ENCODE measurements around the gene RMDN2. TPM values are rescaled to one million over a fixed set of nuclear protein-coding genes. Genes with fewer than 3 reads are reported as not detected.

The RMDN2 gene
- polyA plus RNA-seq, 1 donor (not counting 4 experiments of a cell fraction or from before 2014, with no cell fraction given), result 9.3 TPM

DNA sequence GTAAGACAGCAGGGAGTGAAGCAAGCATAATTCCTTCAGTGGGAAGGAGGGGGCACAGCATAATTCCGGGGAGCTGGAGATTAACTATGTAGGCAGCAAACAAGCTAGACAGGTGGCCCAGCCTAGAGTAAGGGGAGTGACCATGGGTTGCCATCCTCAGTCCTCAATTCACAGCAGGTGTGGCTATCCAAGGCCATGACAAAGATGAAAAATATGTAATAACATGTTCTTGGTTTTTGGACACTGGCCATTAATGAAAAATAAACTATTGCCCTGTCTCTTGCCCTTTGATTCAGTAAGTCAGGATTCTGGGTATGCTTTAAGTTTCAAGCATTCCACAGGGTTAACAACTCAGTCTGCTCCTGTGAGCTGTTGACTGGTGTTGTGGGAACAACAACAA, 85.9 kb downstream of the RMDN2 start:
- DNase-seq (ENCODE audit: low read depth, low spot score), result no peak
- dilution Hi-C loops (cut with MboI; ENCODE audit: extremely low pct_ligation_motif_present, low sequenced_read_pairs), result no loop called here

DNA sequence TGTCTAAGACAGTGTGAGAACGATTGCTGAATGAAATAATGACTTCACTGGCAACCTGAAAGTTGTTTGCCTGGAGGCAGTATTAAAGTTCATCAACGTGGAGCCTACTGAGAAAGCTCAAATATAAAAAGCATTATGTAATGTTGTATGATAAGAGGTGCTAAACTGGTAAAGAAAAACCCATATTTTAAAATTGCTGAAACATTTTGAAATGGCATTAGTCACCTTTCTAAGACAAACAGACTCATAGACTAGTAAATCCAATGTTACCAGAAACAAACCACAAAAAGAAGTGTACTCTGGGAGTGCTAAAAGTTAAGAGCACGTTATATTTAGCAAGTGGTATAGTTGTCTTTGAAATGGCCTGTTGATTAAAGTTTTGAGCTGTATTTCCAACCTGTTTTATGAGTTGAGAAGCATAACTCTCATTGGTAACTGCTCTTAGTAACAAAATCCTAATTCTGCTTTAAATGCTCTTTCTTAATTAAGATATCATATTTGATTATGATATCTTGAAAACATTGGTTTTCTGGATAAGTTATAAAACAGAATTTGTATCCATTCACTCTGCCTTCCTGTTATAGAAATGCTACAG, 88.2 kb downstream of the RMDN2 start:
- Histone ChIP-seq H3K4me2 (ENCODE audit: control insufficient read depth, extremely low read depth, insufficient read depth, low read depth, low read length) (no peak overlapping the region), H3K4me3 (ENCODE audit: control insufficient read depth in 2 of 3, extremely low read depth in 1 of 3, insufficient read depth in 2 of 3, low read depth in 1 of 3, low read length in 3 of 3) (no peak overlapping the region)

More for the DNA sequence above, 85.9 kb downstream of the RMDN2 start:
- Histone ChIP-seq H3K4me3 (ENCODE audit: control insufficient read depth in 2 of 3, extremely low read depth in 1 of 3, insufficient read depth in 2 of 3, low read depth in 1 of 3, low read length in 3 of 3) (no peak overlapping the region), H3K27me3 (ENCODE audit: control insufficient read depth, extremely low read depth, insufficient read depth, low read length) (no peaks in the 10 kb centered on the region), H3K36me3 (ENCODE audit: control insufficient read depth in 2 of 2, extremely low read depth in 1 of 2, insufficient read depth in 2 of 2, low read length in 2 of 2) (no peaks in the 10 kb centered on the region), H3K4me1 (ENCODE audit: control insufficient read depth, extremely low read depth, insufficient read depth, low read length) (no peaks in the 10 kb centered on the region), H3K9me3 (ENCODE audit: control insufficient read depth, low read depth, low read length) (no peaks in the 10 kb centered on the region), H4K20me1 (ENCODE audit: control insufficient read depth, extremely low read depth, insufficient read depth, low read length) (no peaks in the 10 kb centered on the region), H3K9ac (ENCODE audit: control insufficient read depth, extremely low read depth, insufficient read depth, low read length) (no peak overlapping the region), H3K27ac (ENCODE audit: control insufficient read depth, insufficient read depth, low read length) (no peak overlapping the region), H3K4me2 (ENCODE audit: control insufficient read depth, extremely low read depth, insufficient read depth, low read depth, low read length) (no peak overlapping the region), H3K9me1 (ENCODE audit: control insufficient read depth, extremely low read depth, insufficient read depth, low read length) (no peaks in the 10 kb centered on the region), H2AFZ (ENCODE audit: control insufficient read depth, low read length) (no peak overlapping the region), H3K79me2 (ENCODE audit: control insufficient read depth, insufficient read depth, low read length) (no peaks in the 10 kb centered on the region)
- FAIRE-seq, result no peak
- no peak for TF ChIP-seq EZH2 (IDR thresholded peaks at IDR 0.05; ENCODE audit: low read length)
- TF ChIP-seq, protein P1, sequence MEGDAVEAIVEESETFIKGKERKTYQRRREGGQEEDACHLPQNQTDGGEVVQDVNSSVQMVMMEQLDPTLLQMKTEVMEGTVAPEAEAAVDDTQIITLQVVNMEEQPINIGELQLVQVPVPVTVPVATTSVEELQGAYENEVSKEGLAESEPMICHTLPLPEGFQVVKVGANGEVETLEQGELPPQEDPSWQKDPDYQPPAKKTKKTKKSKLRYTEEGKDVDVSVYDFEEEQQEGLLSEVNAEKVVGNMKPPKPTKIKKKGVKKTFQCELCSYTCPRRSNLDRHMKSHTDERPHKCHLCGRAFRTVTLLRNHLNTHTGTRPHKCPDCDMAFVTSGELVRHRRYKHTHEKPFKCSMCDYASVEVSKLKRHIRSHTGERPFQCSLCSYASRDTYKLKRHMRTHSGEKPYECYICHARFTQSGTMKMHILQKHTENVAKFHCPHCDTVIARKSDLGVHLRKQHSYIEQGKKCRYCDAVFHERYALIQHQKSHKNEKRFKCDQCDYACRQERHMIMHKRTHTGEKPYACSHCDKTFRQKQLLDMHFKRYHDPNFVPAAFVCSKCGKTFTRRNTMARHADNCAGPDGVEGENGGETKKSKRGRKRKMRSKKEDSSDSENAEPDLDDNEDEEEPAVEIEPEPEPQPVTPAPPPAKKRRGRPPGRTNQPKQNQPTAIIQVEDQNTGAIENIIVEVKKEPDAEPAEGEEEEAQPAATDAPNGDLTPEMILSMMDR (optimal IDR thresholded peaks at IDR 0.05 in 1 of 3, IDR thresholded peaks at IDR 0.05 in 1 of 3, conservative IDR thresholded peaks at IDR 0.05 in 1 of 3; ENCODE audit: extremely low read depth in 1 of 3, insufficient read depth in 2 of 3, low read length in 3 of 3), result no peak

DNA sequence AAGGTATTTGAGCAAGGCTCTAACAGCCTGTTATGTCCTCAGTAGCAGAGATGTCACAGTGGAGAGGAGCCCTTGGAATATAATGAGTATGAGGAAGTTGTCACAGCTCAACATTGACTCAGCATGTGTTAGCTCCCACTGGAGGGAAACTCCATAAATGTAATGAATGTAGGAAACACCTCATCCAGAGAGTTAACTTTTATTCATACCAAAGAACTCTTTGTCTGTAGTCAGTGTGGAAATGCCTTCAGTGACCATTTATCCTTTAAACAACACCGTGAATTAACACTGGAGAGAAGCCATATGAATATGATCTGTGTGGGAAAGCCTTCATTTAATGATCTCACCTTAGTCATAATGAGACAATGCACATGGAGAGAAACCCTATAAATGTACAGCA, 91.1 kb downstream of the RMDN2 start:
- dilution Hi-C loops (cut with MboI; ENCODE audit: extremely low pct_ligation_motif_present, low sequenced_read_pairs), result no loop called here
- Histone ChIP-seq H3K79me2 (ENCODE audit: control insufficient read depth, insufficient read depth, low read length) (no peaks in the 10 kb centered on the region), H3K9ac (ENCODE audit: control insufficient read depth, extremely low read depth, insufficient read depth, low read length) (no peak overlapping the region), H3K4me3 (ENCODE audit: control insufficient read depth in 2 of 3, extremely low read depth in 1 of 3, insufficient read depth in 2 of 3, low read depth in 1 of 3, low read length in 3 of 3) (no peak overlapping the region), H3K9me1 (ENCODE audit: control insufficient read depth, extremely low read depth, insufficient read depth, low read length) (no peaks in the 10 kb centered on the region), H3K4me2 (ENCODE audit: control insufficient read depth, extremely low read depth, insufficient read depth, low read depth, low read length) (no peak overlapping the region), H3K9me3 (ENCODE audit: control insufficient read depth, low read depth, low read length) (no peaks in the 10 kb centered on the region), H4K20me1 (ENCODE audit: control insufficient read depth, extremely low read depth, insufficient read depth, low read length) (no peaks in the 10 kb centered on the region), H3K27ac (ENCODE audit: control insufficient read depth, insufficient read depth, low read length) (no peak overlapping the region), H3K4me1 (ENCODE audit: control insufficient read depth, extremely low read depth, insufficient read depth, low read length) (no peaks in the 10 kb centered on the region), H3K27me3 (ENCODE audit: control insufficient read depth, extremely low read depth, insufficient read depth, low read length) (no peaks in the 10 kb centered on the region), H3K36me3 (ENCODE audit: control insufficient read depth in 2 of 2, extremely low read depth in 1 of 2, insufficient read depth in 2 of 2, low read length in 2 of 2) (no peaks in the 10 kb centered on the region), H2AFZ (ENCODE audit: control insufficient read depth, low read length) (no peak overlapping the region)
- DNase-seq (ENCODE audit: low read depth, low spot score) (no peak), FAIRE-seq (no peak)
- no peak for TF ChIP-seq EZH2 (IDR thresholded peaks at IDR 0.05; ENCODE audit: low read length)
- TF ChIP-seq, protein P1 (optimal IDR thresholded peaks at IDR 0.05 in 1 of 3, IDR thresholded peaks at IDR 0.05 in 1 of 3, conservative IDR thresholded peaks at IDR 0.05 in 1 of 3; ENCODE audit: extremely low read depth in 1 of 3, insufficient read depth in 2 of 3, low read length in 3 of 3), result no peak

More for the DNA sequence above, 88.2 kb downstream of the RMDN2 start:
- H3K27ac ChIP-seq (ENCODE audit: control insufficient read depth, insufficient read depth, low read length), result no peak overlapping the region
- H3K9me1 ChIP-seq (ENCODE audit: control insufficient read depth, extremely low read depth, insufficient read depth, low read length), result no peaks in the 10 kb centered on the region
- TF ChIP-seq EZH2 (IDR thresholded peaks at IDR 0.05; ENCODE audit: low read length), result no peak
- H3K4me1 ChIP-seq (ENCODE audit: control insufficient read depth, extremely low read depth, insufficient read depth, low read length), result no peaks in the 10 kb centered on the region
- no peaks in the 10 kb centered on the region for H3K9me3 ChIP-seq (ENCODE audit: control insufficient read depth, low read depth, low read length)
- no peaks in the 10 kb centered on the region for H3K27me3 ChIP-seq (ENCODE audit: control insufficient read depth, extremely low read depth, insufficient read depth, low read length)
- no peak overlapping the region for H2AFZ ChIP-seq (ENCODE audit: control insufficient read depth, low read length)
- H3K79me2 ChIP-seq (ENCODE audit: control insufficient read depth, insufficient read depth, low read length), result no peaks in the 10 kb centered on the region
- H3K36me3 ChIP-seq (ENCODE audit: control insufficient read depth in 2 of 2, extremely low read depth in 1 of 2, insufficient read depth in 2 of 2, low read length in 2 of 2), result no peaks in the 10 kb centered on the region
- no peak for FAIRE-seq
- dilution Hi-C loops (cut with MboI; ENCODE audit: extremely low pct_ligation_motif_present, low sequenced_read_pairs), result no loop called here
- DNase-seq (ENCODE audit: low read depth, low spot score), result no peak
- H4K20me1 ChIP-seq (ENCODE audit: control insufficient read depth, extremely low read depth, insufficient read depth, low read length), result no peaks in the 10 kb centered on the region
- no peak overlapping the region for H3K9ac ChIP-seq (ENCODE audit: control insufficient read depth, extremely low read depth, insufficient read depth, low read length)

Data from keratinocyte (primary cell).